HepG2 (cell line): Measurements from ENCODE around the gene TMEM187. TPM values are rescaled to one million over a fixed set of nuclear protein-coding genes. Genes with fewer than 3 reads are reported as not detected.
A peak's percentile ranks its signal among the peaks of the same experiment; 100 is the strongest.

Experiments
- ATAC-seq: fragments of 200-7000 bp; cut with Tn5 transposase; 3 replicates; pipeline ENCODE4 v1.9.1; 2020; ENCODE audit warnings: mild to moderate bottlenecking, moderate library complexity
- BruUV-seq: library from RNA; stranded (reverse); fragments of 400-500 nt; replicated peaks from 2 replicates; lab custom pipeline; 2021; lab: Mats Ljungman, UMichigan
- CTCF ChIA-PET: fragments of 300-600 bp; formaldehyde crosslinking; extraction: SDS; loops from one replicate; lab custom pipeline; 2021; ENCODE audit warnings: low total read pairs, inconsistent platforms, low intra/inter-chr PET ratio; lab: Yijun Ruan, JAX
- POLR2A ChIA-PET: fragments of 350-600 bp; sonication (Branson Sonifier 250); formaldehyde crosslinking; loops from one replicate; lab custom pipeline; 2020; ENCODE audit warnings: antibody characterized with exemption, inconsistent platforms; lab: Yijun Ruan, JAX
- DNase-seq: peaks from one replicate; pipeline ENCODE4 v3.0.0-alpha.2; 2015; ENCODE audit warnings: low spot score
- FAIRE-seq: peaks from 3 replicates; lab custom pipeline; 2011; peaks lifted over from hg19 to GRCh38; lab: Jason Lieb, UNC
- H2AFZ ChIP-seq: one replicate; pipeline ENCODE4 v1.6.1; 2011; ENCODE audit warnings: low read length, inconsistent platforms
- H3K27ac ChIP-seq: fragments of 300-600 bp; 3 replicates; pipeline ENCODE4 v1.8.0; 2011; ENCODE audit warnings: mixed run types, mild to moderate bottlenecking, mixed read lengths, low read length, inconsistent platforms; ENCODE audit not compliant: insufficient read depth; ENCODE audit errors: extremely low read length
- H3K27me3 ChIP-seq, 2 experiments: fragments of 200-600 bp in 1 of 2; 2 replicates in 1 of 2; 3 replicates in 1 of 2; pipeline versions ENCODE4 v1.6.0 to v1.8.0; 2011; ENCODE audit warnings: low read length in 2 of 2, mild to moderate bottlenecking in 2 of 2, moderate library complexity in 2 of 2, inconsistent platforms in 1 of 2; ENCODE audit not compliant: insufficient read depth in 2 of 2, control insufficient read depth in 1 of 2
- H3K36me3 ChIP-seq, 2 experiments: fragments of 200-600 bp in 1 of 2; replicated peaks in 1 of 2; 2 replicates in 1 of 2; 3 replicates in 1 of 2; pipeline versions ENCODE4 v1.5.1 to v1.8.0; 2011; ENCODE audit warnings: low read length in 2 of 2, inconsistent platforms in 1 of 2; ENCODE audit not compliant: insufficient read depth in 2 of 2, control insufficient read depth in 1 of 2
- H3K4me1 ChIP-seq: 2 replicates; pipeline ENCODE4 v1.5.1; 2012; ENCODE audit warnings: low read length, inconsistent platforms; ENCODE audit not compliant: insufficient read depth
- H3K4me2 ChIP-seq: 2 replicates; pipeline ENCODE4 v1.6.0; 2011; ENCODE audit warnings: low read depth, low read length, inconsistent platforms
- H3K4me3 ChIP-seq, 3 experiments: fragments of 200-600 bp in 1 of 3; sonication (generic), shearing (Covaris generic) in 1 of 3; replicated peaks in 1 of 3; 2 replicates each; pipeline ENCODE4 v1.5.1; 2011 to 2016; ENCODE audit warnings: low read length in 3 of 3, inconsistent platforms in 2 of 3, low read depth in 2 of 3, mild to moderate bottlenecking in 2 of 3, control low read depth in 1 of 3, mixed read lengths in 1 of 3; ENCODE audit not compliant: insufficient read depth in 1 of 3
- H3K79me2 ChIP-seq: one replicate; pipeline ENCODE4 v1.6.1; 2011; ENCODE audit warnings: low read length, inconsistent platforms; ENCODE audit not compliant: insufficient read depth
- H3K9ac ChIP-seq: 2 replicates; pipeline ENCODE4 v1.6.0; 2011; ENCODE audit warnings: mild to moderate bottlenecking, low read depth, low read length, inconsistent platforms; ENCODE audit not compliant: insufficient read depth
- H3K9me3 ChIP-seq: 2 replicates; pipeline ENCODE4 v1.5.1; 2012; ENCODE audit warnings: mild to moderate bottlenecking, low read length
- H4K20me1 ChIP-seq: 2 replicates; pipeline ENCODE4 v1.6.0; 2011; ENCODE audit warnings: inconsistent platforms, mild to moderate bottlenecking, low read length, moderate library complexity; ENCODE audit not compliant: insufficient read depth
- BORCS8-MEF2B ChIP-seq: sonication (generic); formaldehyde crosslinking; IDR thresholded peaks from 2 replicates; pipeline ENCODE4 v1.8.0; 2022; ENCODE audit warnings: mild to moderate bottlenecking, missing genetic modification reagents
- GABPA ChIP-seq, 2 experiments: IDR thresholded peaks; 2 replicates each; pipeline ENCODE4 v1.6.1; 2011 to 2016; ENCODE audit warnings: low read depth in 2 of 2, low read length in 1 of 2, missing biosample characterization in 1 of 2, missing genetic modification characterization in 1 of 2
- GPBP1L1 ChIP-seq: sonication (generic); formaldehyde crosslinking; IDR thresholded peaks from 2 replicates; pipeline ENCODE4 v1.5.0; 2020; ENCODE audit warnings: mild to moderate bottlenecking, missing genetic modification reagents
- HNF4G ChIP-seq, 2 experiments: sonication (generic) in 1 of 2; formaldehyde crosslinking in 1 of 2; IDR thresholded peaks; 2 replicates each; pipeline versions ENCODE4 v1.4.0 to v1.6.1; 2011 to 2020; ENCODE audit warnings: borderline replicate concordance in 2 of 2, low read depth in 2 of 2, mild to moderate bottlenecking in 2 of 2, low read length in 1 of 2, missing genetic modification reagents in 1 of 2, moderate library complexity in 1 of 2
- NR2F1 ChIP-seq, 2 experiments: fragments of 450-650 bp in 1 of 2; formaldehyde crosslinking in 1 of 2; IDR thresholded peaks; 2 replicates each; pipeline versions ENCODE4 v1.5.0 to v1.6.1; 2016 to 2020; ENCODE audit warnings: mild to moderate bottlenecking in 1 of 2, missing compliant biosample characterization in 1 of 2, missing genetic modification reagents in 1 of 2, moderate library complexity in 1 of 2
- SRSF9 ChIP-seq: fragments of 200-400 bp; formaldehyde crosslinking; IDR thresholded peaks from 2 replicates; pipeline ENCODE4 v1.6.1; 2018; ENCODE audit warnings: borderline replicate concordance, mild to moderate bottlenecking, low read depth, low read length; ENCODE audit not compliant: insufficient read depth, poor library complexity, severe bottlenecking
- UBTF ChIP-seq: sonication (generic); formaldehyde crosslinking; IDR thresholded peaks from 2 replicates; pipeline ENCODE4 v1.4.0; 2020; ENCODE audit warnings: mild to moderate bottlenecking, missing genetic modification reagents
- ZBTB37 ChIP-seq: sonication (generic); formaldehyde crosslinking; IDR thresholded peaks from 2 replicates; pipeline ENCODE4 v1.4.0; 2020; ENCODE audit warnings: mild to moderate bottlenecking, missing genetic modification reagents
- ZNF18 ChIP-seq: sonication (generic); formaldehyde crosslinking; IDR thresholded peaks from 2 replicates; pipeline ENCODE4 v1.8.0; 2022; ENCODE audit warnings: mild to moderate bottlenecking, missing genetic modification reagents; ENCODE audit not compliant: insufficient replicate concordance
- ZNF614 ChIP-seq: IDR thresholded peaks from 2 replicates; pipeline ENCODE4 v1.6.1; 2018; ENCODE audit warnings: missing biosample characterization, missing genetic modification reagents, inconsistent platforms, borderline replicate concordance
- ZNF644 ChIP-seq: IDR thresholded peaks from 2 replicates; pipeline ENCODE4 v1.6.1; 2016; ENCODE audit warnings: low read depth
- WGBS: methylation state at CpG from one replicate; pipeline ENCODE4 v1.1.6; 2017; ENCODE audit warnings: low lambda C conversion rate; 5-methylcytosine and 5-hydroxymethylcytosine counted together
- in situ Hi-C: cut with HindIII; loops from 2 replicates; pipeline ENCODE4 v1.10.0; 2017; ENCODE audit warnings: low pct_unique_long_range_greater_than_20kb; ENCODE audit not compliant: extremely low pct_ligation_motif_present
- intact Hi-C: fragments of 100-400 bp; cut with micrococcal nuclease; formaldehyde crosslinking; loops from one replicate; pipeline ENCODE4 v1.10.0; 2022; ENCODE audit not compliant: unreplicated experiment
- polyA plus RNA-seq, 8 experiments: library from polyadenylated mRNA; depleted of rRNA in 3 of 8; stranded (reverse) in 7 of 8; unstranded in 1 of 8; fragments of >200 nt; fragmentation: Illumina TruSeq in 4 of 8; extraction: Trizol in 4 of 8; gene quantifications; 2 replicates each; pipeline versions ENCODE4 v1.2.1 to v1.2.3, GENCODE V29; 2011 to 2016; ENCODE audit warnings: low read depth in 4 of 8, missing spikeins in 1 of 8, mixed read lengths in 1 of 8; ENCODE audit not compliant: insufficient read depth in 1 of 8
- total RNA-seq, 5 experiments: library from RNA; depleted of rRNA; stranded (reverse); fragments of >200 nt; fragmentation: Illumina TruSeq; extraction: Trizol; gene quantifications; 2 replicates each; pipeline ENCODE4 v1.2.3, GENCODE V29; 2016; ENCODE audit warnings: low read depth in 1 of 5
- TF ChIP-seq, protein P1 (sequence below): sonication (generic); formaldehyde crosslinking; IDR thresholded peaks from 2 replicates; pipeline ENCODE4 v1.4.0; 2020; ENCODE audit warnings: mild to moderate bottlenecking, missing genetic modification reagents, borderline replicate concordance

The TMEM187 gene
- total and polyA plus RNA-seq, 2 of the 13 experiments (the other 11 are each of a cell fraction or from before 2014, with no cell fraction given), result 2.2 to 6.2 TPM

DNA sequence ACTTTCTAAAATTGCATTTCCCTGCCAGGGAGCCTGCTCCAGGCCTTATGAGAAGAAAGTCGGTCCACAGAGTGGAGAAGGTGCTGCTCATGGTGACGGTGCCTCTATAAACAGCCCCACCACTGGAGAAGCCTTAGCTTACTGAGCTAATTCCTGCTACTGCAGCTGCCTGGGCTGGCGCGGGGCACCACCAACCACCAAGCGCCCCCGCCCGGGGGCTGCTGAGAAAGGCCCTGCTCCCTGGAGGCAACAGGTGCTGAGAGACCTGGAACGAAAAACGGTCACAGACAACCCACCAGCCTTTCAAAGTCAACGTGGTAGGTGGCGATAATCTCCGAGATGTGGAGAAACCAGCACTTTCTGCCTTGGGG lies 3.8 kb upstream of the TMEM187 start:
- CTCF ChIA-PET, result no interaction called here
- H3K4me1 ChIP-seq, result peaks cover 42% of the 10 kb centered on the region
- no peak for ATAC-seq
- TF ChIP-seq GPBP1L1 (CRISPR knock-in tag) (no peak), HNF4G (IDR thresholded peaks at IDR 0.05; ENCODE audit: borderline replicate concordance, low read depth, low read length) (no peak), HNF4G (CRISPR knock-in tag; IDR thresholded peaks at IDR 0.05; ENCODE audit: borderline replicate concordance, low read depth) (no peak), BORCS8-MEF2B (CRISPR knock-in tag) (no peak), ZNF18 (CRISPR knock-in tag) (no peak), NR2F1 (CRISPR knock-in tag; IDR thresholded peaks at IDR 0.05) (no peak), UBTF (no peak), ZBTB37 (no peak), GABPA (IDR thresholded peaks at IDR 0.05; ENCODE audit: low read depth, low read length) (no peak), GABPA (CRISPR knock-in tag; IDR thresholded peaks at IDR 0.05; ENCODE audit: low read depth) (no peak), ZNF644 (no peak), ZNF614 (CRISPR knock-in tag) (no peak), SRSF9 (no peak)
- TF ChIP-seq, protein P1, sequence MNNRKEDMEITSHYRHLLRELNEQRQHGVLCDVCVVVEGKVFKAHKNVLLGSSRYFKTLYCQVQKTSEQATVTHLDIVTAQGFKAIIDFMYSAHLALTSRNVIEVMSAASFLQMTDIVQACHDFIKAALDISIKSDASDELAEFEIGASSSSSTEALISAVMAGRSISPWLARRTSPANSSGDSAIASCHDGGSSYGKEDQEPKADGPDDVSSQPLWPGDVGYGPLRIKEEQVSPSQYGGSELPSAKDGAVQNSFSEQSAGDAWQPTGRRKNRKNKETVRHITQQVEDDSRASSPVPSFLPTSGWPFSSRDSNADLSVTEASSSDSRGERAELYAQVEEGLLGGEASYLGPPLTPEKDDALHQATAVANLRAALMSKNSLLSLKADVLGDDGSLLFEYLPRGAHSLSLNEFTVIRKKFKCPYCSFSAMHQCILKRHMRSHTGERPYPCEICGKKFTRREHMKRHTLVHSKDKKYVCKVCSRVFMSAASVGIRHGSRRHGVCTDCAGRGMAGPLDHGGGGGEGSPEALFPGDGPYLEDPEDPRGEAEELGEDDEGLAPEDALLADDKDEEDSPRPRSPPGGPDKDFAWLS (CRISPR knock-in tag), result no peak

More for the DNA sequence above, 3.8 kb upstream of the TMEM187 start:
- intact Hi-C loops (no loop called here), in situ Hi-C loops (no loop called here)
- BruUV-seq, result no TSS peak
- Histone ChIP-seq H2AFZ (no peak overlapping the region), H3K79me2 (peaks cover 70% of the 10 kb centered on the region), H3K4me3 (peak overlapping the region in 2 of 3 experiments; percentile 89 to 90; a peak in 5 of 6 replicates), H3K27me3 (no peaks in the 10 kb centered on the region; a peak in 1 of 5 replicates), H3K4me2 (peak overlapping the region; percentile 88), H4K20me1 (peaks cover 45% of the 10 kb centered on the region), H3K27ac (no peak overlapping the region), H3K9me3 (no peaks in the 10 kb centered on the region), H3K36me3 (peaks cover 3 to 25% of the 10 kb centered on the region in 2 experiments; a peak in 4 of 5 replicates), H3K9ac (0 out of 2 replicates have a peak overlapping the region, but pooled peaks have one; percentile 67)
- no CpG with 5 or more reads among the region's 12 CpGs for WGBS
- POLR2A ChIA-PET, result interaction anchor here (1.5 to 3.1 kb wide), 3 partner anchors 22 to 44 kb away, joined by 4 to 14 read pairs (median 5); no protein-coding TSS in a partner anchor
- no peak for DNase-seq
- no peak for FAIRE-seq
